ENCODE data around the gene ARSJ.
"Not testable (repeated sequence)": the region's sequence is repeated elsewhere in the genome, so short reads cannot be mapped to it uniquely, and the experiment has no call there.

ARSJ gene

DNA sequence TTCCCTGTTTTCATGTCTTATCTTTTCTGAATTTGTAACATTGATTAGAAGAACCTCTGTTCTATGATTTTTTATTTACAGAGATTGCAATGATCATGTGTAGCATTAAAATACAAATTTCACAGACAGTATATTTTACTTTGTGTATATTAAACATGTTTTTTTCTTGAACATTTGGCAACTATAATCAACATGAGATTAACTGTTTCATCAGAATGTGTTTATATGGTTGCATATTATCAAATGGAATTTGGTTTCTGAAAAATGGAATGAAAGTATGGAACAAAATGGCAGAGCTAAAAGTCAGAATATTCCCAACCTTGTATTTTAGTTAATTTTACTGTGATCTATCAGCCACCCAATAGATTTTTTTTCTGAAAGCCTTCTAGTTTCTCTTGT, 19.9 kb downstream of the ARSJ start:
- in situ Hi-C loops (cut with MboI; ENCODE audit: low sequenced_read_pairs), result no loop called here

DNA sequence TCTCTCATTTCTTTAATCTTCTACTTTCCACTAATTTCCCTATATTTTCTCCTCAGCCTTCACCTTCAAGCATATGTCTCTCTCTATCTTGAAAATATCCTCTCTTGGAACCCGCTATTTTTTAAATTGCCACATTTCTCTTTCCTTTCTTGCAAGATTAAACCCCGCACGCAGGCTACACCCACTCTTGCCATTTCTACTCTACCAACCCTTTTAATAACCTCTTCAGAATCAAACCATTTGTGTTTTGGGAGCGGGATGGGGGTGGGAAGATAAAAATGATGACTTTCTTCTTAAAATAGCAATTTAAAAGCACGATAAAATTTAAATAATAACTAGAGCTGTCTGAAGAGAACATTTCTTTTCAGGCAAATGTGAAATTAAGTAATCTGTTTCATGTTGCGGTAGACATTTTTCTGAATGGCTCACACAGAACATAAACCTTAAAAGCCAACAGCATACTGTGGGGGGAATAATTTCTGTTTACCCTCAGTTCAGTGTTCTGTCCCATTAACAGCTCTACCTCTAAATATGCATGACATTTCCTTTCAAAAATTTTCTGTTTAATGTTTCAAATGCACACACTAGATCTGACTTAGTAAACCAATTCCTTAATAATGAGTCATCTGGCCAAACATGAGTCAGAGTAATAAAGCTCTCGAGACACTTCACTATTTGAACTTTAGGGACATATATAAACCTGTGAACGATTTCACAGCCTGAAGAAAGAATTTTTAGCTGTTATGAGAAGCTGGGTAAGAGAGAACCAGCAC, 20.5 kb downstream of the ARSJ start:
- in situ Hi-C loops (cut with MboI; ENCODE audit: low sequenced_read_pairs), result no loop called here

DNA sequence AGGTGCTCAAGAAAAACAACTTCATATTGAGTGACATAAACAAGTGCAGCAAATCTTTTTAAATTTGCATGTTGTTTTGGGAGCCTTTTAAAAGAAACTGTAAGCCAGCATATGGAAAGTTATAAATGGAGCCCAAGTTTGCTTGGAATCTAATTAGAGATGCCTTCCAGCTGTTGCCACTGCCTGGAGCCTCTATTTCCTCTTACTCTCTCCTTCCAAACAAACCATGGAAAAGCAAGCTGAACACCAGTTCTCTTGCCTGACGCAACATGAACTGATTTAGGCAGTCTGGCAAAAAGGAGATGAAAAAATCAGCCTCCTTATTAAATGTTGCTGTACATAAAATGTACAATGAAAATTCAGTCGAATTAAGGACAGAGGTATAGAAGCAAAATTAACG, 21.5 kb downstream of the ARSJ start:
- in situ Hi-C loops (cut with MboI; ENCODE audit: low sequenced_read_pairs), result no loop called here

DNA sequence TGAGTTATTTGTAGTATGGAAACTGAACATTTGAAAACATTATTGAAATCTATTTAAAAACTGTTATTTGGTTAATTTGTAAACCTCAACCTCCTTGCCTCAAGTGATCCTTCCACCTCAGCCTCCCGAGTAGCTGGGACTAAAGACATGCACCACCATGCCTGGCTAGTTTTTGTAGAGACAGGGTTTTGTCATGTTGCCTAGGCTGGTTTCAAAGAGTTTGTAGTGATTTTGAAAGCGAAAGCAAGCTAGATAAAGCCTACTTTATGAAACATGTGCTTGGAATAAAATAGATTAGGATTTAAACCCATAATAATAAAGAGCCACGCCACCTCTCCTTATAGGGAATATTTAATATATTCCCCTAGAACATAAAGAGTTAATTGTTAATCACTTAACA, 23.5 kb downstream of the ARSJ start:
- in situ Hi-C loops (cut with MboI; ENCODE audit: low sequenced_read_pairs), result no loop called here

DNA sequence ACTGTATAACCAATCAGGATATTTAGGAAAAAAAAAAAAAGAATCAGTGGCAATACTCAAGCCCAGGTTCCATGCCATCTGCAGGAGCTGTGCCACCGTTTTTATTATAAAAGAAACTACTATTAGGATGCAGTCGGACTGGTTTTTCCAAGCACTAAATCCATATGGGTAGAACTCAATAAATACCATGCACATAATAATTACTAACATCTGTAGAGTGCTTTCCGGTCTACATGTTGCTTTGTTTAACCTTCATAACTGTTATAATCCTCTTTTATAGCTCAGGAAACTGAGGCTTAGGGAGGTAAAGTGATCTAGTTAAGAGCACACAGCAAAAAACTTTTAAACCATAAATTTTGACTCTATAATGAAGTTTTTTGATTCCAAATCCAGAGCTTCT, 24.0 kb downstream of the ARSJ start:
- in situ Hi-C loops (cut with MboI; ENCODE audit: low sequenced_read_pairs), result no loop called here

DNA sequence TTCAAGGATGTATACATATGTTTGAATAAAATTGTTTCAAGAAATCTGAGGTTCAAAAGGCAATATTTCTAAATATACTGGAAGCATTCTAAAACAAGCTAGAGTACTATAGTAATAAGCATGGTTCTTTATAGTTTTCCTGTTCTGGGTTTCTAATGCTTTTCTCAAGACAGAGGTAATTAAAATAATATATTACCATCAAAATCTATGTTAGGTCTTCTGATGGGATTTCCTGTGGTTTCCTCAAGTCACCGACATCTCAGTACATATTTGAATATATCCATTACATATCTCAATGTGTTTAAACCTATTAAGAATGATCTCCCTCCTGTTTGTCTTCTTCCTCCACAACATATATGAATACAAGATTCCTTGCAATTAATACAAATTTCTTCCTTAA, 25.6 kb downstream of the ARSJ start:
- in situ Hi-C loops (cut with MboI; ENCODE audit: low sequenced_read_pairs), result no loop called here

DNA sequence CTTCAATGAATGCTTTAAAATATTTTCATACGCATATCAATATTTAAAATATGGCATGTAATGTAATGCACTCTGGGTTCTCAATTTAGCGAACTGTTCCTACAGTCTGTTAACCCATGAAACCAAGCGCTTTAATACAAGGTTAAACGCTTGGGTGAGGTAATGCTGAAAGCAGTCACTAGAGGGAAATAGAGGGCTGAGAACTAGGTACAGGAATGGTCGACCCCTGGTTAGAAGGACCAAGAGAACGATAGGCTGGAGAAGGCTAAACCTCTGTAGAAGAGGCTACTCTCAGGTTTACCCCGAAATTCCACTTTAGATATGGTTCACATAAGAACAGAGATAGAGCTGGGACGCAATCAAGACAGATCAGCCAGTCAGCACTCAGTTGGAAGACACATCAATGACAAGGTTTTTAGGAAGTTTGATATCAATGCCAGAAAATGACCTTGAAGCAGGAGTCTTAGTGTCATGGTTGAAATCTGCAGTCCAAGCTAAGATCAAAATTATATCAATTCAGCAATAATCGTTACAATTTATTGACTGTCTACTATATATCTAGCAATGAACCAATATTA, 26.9 kb downstream of the ARSJ start:
- in situ Hi-C loops (cut with MboI; ENCODE audit: low sequenced_read_pairs), result no loop called here

DNA sequence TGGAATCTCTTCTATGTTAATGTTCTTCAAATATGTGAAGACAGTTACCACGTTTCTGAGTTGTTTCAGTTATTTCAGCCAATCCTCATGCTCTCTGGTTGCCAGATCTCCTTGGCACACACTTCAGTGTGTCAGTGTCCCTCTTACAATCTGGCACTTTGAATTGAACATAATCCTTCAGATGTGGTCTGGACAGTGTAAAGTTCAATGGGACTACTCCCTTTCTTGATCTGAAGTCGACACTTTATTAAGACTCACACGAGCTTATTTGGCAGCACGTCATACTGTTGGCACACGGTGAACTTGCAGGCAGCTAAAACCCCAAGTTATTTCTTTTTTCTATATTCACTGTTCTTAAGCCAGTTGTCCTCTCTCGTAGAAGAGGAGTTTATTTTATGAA, 28.2 kb downstream of the ARSJ start:
- in situ Hi-C loops (cut with MboI; ENCODE audit: low sequenced_read_pairs), result no loop called here

DNA sequence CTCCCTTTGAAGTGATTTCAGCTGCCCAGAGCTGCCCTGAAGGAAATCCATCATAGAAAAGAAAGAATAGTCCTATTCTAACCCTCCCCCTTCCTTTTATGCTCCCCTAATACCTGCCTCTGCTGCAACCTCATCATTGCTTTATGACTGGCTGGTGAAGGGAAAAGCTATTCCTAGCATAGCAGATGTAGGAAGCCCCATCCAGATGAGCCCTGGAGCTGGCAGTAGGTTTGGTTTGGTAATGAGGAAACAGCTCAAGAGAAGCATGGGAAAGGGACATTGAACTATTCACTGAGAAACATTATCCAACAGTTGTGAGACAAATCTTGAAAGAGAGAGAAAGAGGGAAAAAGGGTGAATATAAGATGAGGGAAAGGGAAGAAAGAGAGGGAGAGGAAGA, 29.2 kb downstream of the ARSJ start:
- in situ Hi-C loops (cut with MboI; ENCODE audit: low sequenced_read_pairs), result no loop called here

DNA sequence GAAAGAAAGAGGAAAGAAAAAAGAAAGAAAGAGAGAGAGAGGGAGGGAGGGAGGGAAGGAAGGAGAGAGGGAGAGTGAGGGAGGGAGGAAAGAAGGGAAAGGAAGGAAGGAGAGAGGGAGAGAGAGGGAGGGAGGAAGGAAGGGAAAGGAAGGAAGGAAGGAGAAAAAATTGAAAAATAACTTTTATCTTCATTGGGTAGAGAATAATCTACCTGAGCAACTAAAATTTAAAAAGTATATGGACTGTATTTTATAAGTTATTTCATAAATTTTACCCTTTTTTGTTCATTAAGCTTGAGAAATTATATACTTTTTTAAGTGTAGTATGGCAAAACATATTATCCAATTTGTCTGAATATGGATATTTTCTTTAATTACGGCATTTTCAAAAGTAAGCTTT, 32.0 kb downstream of the ARSJ start:
- in situ Hi-C loops (cut with MboI; ENCODE audit: low sequenced_read_pairs), result no loop called here

DNA sequence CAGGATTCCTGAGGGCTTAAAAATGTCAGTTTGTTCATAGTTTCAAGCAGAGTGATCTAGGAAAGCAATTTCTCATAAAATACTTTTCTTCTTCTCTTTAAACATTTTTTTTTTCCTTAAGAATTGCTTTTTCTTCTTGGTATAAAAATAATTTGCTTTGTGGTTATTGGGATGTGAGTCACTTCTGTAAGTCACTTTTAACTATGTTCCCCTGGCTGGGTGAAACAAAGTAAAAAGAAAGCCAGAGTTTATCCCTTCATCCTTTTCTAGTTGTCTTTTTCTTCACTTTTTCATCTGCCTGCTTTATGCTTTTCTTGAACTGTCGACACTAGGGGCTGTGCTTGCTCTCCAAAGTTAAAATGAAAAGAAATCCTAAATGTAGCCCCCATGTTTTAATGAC, 33.5 kb downstream of the ARSJ start:
- in situ Hi-C loops (cut with MboI; ENCODE audit: low sequenced_read_pairs), result no loop called here

DNA sequence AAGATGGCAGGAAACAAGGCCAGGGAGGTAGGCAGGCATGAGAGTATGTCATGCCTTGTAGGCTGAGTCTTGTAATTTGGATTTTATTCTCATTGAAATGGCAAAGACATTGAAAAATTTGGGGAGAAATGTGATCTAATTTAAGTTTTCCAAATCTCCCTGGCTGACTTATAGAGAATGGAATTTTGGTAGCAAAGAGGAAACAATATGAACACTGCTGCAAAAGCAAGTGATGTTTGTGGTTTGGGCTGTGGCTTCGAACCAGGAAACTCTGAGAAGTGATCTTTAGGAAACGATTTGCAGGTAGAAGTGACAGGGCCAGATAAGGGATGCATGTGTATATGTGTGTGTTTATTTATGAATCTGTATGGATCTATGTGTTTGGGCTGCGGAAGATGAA, 35.6 kb downstream of the ARSJ start:
- in situ Hi-C loops (cut with MboI; ENCODE audit: low sequenced_read_pairs), result no loop called here

DNA sequence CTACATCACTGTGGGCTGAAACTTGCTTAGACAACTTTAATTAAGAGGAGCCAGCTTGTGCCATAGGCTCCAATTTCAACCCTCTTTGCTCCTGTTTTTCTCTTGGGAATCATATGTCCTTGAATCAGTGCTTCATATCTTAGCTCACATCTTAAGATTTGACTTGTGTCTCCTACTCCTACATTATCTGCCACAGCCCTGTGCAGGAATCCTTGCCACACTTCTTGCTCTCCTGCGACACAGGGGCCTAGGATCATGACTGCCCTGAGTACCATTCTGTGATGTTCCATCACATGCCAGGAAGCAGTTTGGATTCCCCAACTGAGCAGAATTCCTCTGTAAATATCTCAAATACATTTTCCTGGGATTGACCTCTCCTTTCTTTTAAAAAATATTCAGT, 36.4 kb downstream of the ARSJ start:
- in situ Hi-C loops (cut with MboI; ENCODE audit: low sequenced_read_pairs), result no loop called here

DNA sequence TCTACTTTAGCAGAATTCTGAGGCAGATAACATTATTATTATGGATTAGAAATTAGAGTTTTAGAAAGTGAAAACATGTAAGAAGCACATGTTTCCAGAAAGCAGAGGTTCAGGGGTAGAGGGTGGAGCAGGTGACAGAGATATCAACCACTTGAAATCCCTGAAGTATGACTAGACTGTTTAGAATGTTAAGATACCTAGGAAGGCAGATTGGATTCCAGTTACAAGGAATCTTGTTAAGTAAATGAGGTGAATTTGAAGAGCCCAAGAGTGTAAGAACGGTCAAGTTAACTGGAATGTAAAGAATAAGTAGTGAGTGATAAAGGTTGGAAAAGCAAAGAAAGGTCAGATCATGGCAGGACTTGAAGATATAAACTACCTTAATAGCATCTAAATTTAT, 37.6 kb downstream of the ARSJ start:
- in situ Hi-C loops (cut with MboI; ENCODE audit: low sequenced_read_pairs), result no loop called here

DNA sequence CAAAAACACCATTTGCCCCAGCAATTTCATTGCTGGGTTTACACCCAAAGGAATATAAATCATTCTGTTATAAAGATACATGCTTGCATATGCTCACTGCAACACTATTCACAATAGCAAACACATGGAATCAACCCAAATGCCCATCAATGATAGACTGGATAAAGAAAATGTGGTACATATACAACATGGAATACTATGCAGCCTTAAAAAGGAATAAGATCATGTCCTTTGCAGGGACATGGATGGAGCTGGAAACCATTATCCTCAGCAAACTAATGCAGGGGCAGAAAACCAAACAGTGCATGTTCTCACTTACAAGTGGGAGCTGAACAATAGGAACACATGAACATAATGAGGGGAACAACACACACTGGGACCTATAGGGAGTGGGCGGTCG, 39.3 kb downstream of the ARSJ start:
- in situ Hi-C loops (cut with MboI; ENCODE audit: low sequenced_read_pairs), result not testable (repeated sequence)

DNA sequence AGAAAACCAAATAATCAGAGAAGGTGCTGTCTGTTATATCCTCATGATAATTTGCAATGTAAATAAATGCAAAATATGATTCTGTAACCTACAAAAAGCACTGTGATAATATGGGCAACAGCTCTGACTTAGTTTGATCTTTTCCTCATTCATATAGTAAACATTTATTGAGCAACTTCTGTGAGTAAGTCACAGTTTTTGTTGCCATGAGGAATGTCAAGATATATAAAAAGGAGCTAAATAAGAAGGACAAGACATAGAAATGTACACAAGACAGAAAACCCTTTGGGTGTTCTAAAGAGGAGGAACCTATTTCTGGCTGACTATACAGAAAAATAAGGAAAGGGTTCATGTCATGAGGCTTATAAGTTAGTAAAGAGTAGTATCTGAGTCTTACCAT, 44.3 kb downstream of the ARSJ start:
- in situ Hi-C loops (cut with MboI; ENCODE audit: low sequenced_read_pairs), result no loop called here

DNA sequence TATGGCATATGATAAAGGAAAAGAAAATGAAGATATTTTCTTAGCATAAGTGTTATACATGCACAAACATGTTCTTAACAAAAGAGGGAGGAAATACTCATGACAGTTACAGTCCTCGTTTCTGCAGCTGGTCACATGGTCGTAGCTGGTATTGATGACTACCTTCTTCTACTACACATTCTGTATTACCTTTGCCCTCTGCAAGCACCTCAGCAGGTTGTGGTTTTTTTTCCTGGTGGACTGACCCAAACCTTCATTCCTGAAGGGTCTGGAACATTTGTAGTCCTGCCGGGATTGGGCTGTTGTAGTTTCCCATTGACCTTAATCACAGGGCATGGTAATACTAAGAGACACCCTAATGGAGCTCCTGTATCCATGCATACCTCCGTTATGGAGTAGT, 54.7 kb downstream of the ARSJ start:
- in situ Hi-C loops (cut with MboI; ENCODE audit: low sequenced_read_pairs), result not testable (repeated sequence)

DNA sequence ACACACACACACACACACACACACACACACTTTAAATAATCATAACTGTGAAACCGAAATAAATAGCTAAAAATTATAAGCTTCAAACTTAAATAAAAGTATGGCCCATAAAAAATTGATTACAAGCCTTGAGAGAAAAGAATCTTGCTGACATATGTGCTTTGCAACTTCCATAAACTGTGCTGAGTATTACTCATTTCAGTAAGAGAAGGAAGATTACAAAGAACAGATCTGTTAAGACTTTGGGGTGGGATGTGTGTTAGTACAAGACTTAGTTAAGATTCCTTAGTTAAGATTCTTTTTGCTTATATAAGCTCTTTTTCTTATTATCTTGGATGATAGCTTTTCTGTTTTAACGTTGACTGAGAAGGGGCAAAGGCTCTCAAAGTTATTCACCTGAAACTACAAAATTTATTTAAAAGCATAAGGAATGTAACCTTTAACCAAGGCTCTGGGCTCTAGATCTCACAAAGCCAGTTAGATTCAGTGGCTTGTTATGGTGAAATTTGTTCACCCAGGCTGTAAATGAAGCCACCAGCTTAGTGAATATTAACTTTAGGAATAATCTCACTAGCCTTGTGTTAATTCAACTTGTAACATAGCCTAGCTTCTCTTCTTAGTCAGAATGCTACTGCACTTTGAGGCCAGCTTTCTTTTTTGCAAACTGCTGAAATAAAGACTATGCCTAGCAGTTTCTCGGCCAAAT, 58.2 kb downstream of the ARSJ start:
- in situ Hi-C loops (cut with MboI; ENCODE audit: low sequenced_read_pairs), result no loop called here

DNA sequence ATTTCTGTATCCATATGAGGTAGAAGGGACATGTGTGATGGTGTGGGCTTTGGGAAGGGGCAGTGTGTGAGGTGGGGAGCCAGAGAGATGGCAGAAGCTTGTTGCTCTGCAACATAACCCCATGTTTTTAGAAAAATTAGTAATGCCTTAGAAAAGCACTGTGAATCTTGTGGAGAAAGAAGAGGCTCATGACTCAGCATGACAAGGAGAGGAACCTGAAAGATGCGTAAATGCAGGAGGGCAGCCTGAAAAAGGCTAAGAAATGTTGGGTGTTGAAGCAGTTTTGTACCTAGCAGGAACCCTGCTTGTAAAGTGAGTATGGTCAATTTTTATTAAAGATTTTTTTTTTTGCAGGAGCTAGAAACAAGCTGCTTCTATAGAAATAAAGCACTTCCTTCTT, 59.8 kb downstream of the ARSJ start:
- in situ Hi-C loops (cut with MboI; ENCODE audit: low sequenced_read_pairs), result no loop called here

DNA sequence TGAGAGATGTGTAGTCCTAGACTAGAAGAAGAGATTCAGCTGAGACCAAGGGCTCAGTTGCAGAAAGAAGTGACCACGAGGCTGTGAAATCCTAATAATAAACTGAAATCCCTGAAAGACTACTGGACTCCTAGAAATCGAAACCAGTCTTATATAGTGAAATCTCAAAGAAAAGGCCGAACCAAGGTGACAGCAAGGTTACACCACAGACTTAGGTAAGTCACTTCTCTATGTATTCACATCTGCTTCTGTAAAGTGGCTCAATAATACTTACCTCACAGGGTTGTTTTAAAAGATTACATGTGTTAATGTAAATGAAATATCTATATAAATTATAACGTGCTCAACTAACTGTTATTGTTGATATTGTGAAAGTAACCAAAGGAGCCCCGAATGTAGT, 60.3 kb downstream of the ARSJ start:
- in situ Hi-C loops (cut with MboI; ENCODE audit: low sequenced_read_pairs), result no loop called here

DNA sequence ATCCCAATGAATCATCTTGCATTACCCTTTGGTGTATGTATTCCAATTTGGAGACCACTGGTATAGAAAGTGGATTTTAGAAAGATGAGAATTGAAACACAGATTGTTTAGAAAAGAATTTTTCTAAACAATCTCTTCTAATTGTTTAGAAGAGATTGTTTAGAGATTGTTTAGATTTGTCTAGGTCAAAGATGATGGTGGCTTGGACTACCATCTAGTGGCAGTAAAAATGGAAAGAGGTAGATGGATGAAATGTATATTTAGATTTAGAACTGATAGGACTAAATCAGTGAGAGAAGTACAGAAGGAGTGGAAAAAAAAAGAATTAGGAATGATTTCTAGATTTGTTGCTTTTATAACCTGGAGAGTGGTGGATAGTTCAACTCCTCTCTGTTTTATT, 70.6 kb downstream of the ARSJ start:
- in situ Hi-C loops (cut with MboI; ENCODE audit: low sequenced_read_pairs), result no loop called here

DNA sequence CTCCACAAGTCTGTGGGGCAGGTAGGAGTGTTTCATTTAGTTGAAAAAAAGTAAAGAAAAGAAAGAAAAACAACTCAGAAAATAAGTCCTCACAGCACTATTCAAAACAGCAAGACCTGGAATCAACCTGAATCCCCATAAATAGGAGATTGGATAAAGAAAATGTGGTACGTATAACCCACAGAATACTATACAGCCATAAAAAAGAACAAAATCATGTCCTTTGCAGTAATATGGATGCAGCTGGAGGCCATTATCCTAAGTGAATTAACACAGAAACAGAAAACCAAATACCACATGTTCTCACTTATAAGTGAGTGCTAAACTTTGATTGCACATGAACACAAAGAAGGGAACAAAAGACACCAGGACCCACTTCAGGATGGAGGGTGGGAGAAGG, 71.9 kb downstream of the ARSJ start:
- in situ Hi-C loops (cut with MboI; ENCODE audit: low sequenced_read_pairs), result no loop called here

Measured in HL-60/S4 treated with retinoic acid at 250 ng/mL for 4 days and 3 days (cell line).